PC-3 (cell line): Measurements from ENCODE around the gene MAP2K5. TPM values are rescaled to one million over a fixed set of nuclear protein-coding genes. Genes with fewer than 3 reads are reported as not detected.

Experiments
- ATAC-seq: fragments of 200-7000 bp; cut with Tn5 transposase; 2 replicates; pipeline ENCODE4 v1.9.1; 2020; ENCODE audit warnings: mild to moderate bottlenecking, moderate library complexity
- BruUV-seq: library from RNA; stranded (reverse); fragments of 400-500 nt; replicated peaks from 2 replicates; lab custom pipeline; 2021; lab: Mats Ljungman, UMichigan
- CTCF ChIA-PET: fragments of 300-600 bp; sonication (Branson Sonifier 250); formaldehyde crosslinking; loops from one replicate; lab custom pipeline; 2022; ENCODE audit warnings: antibody characterized with exemption; lab: Charles Lee
- POLR2A ChIA-PET: fragments of 300-600 bp; sonication (Branson Sonifier 250); formaldehyde crosslinking; loops from one replicate; lab custom pipeline; 2022; ENCODE audit warnings: antibody characterized with exemption; ENCODE audit not compliant: unreplicated experiment; lab: Charles Lee
- DNase-seq: peaks from one replicate; pipeline ENCODE4 v3.0.0-alpha.2; 2015
- H2AFZ ChIP-seq: fragments of 300-600 bp; sonication (generic); 2 replicates; pipeline ENCODE4 v1.6.0; 2016; ENCODE audit warnings: antibody characterized with exemption, low read length
- H3F3A ChIP-seq: fragments of 300-600 bp; sonication (generic); one replicate; pipeline ENCODE4 v1.6.0; 2017; ENCODE audit warnings: antibody characterized with exemption, low read length, control low read depth, mild to moderate bottlenecking; ENCODE audit not compliant: unreplicated experiment
- H3K27ac ChIP-seq: fragments of 300-600 bp; sonication (generic); 2 replicates; pipeline ENCODE4 v1.5.1; 2016; ENCODE audit warnings: mild to moderate bottlenecking, low read length
- H3K27me3 ChIP-seq: fragments of 300-600 bp; sonication (generic); 2 replicates; pipeline ENCODE4 v1.6.1; 2016; ENCODE audit warnings: low read length, mixed read lengths
- H3K36me3 ChIP-seq: fragments of 300-600 bp; sonication (generic); 2 replicates; pipeline ENCODE4 v1.6.1; 2016; ENCODE audit warnings: low read depth, mixed run types, low read length, mixed read lengths
- H3K4me1 ChIP-seq: fragments of 300-600 bp; sonication (generic); 2 replicates; pipeline ENCODE4 v1.5.1; 2016; ENCODE audit warnings: low read length; ENCODE audit not compliant: insufficient read depth
- H3K4me2 ChIP-seq: fragments of 300-600 bp; sonication (generic); 2 replicates; pipeline ENCODE4 v1.6.0; 2016; ENCODE audit warnings: low read length
- H3K4me3 ChIP-seq: fragments of 300-600 bp; sonication (generic); 2 replicates; pipeline ENCODE4 v1.5.1; 2016; ENCODE audit warnings: mild to moderate bottlenecking, low read length, mixed read lengths
- H3K79me2 ChIP-seq: fragments of 300-600 bp; sonication (generic); 2 replicates; pipeline ENCODE4 v1.6.1; 2017; ENCODE audit warnings: low read length, mixed read lengths
- H3K9ac ChIP-seq: fragments of 300-600 bp; sonication (generic); 2 replicates; pipeline ENCODE4 v1.6.0; 2016; ENCODE audit warnings: mild to moderate bottlenecking, low read length
- H3K9me2 ChIP-seq: fragments of 300-600 bp; sonication (generic); replicated peaks from 2 replicates; pipeline ENCODE4 v1.6.1; 2016; ENCODE audit warnings: mixed run types, low read length, mixed read lengths
- H3K9me3 ChIP-seq: fragments of 300-600 bp; sonication (generic); 2 replicates; pipeline ENCODE4 v1.6.1; 2016; ENCODE audit warnings: low read length, mixed read lengths
- H4K20me1 ChIP-seq: fragments of 300-600 bp; sonication (generic); 2 replicates; pipeline ENCODE4 v1.6.1; 2016; ENCODE audit warnings: low read length, mixed read lengths
- EZH2 ChIP-seq: fragments of 300-600 bp; sonication (generic); IDR thresholded peaks from one replicate; pipeline ENCODE4 v1.6.1; 2017; ENCODE audit warnings: antibody characterized with exemption, mild to moderate bottlenecking, low read length; ENCODE audit not compliant: unreplicated experiment
- EZH2phosphoT487 ChIP-seq: fragments of 300-600 bp; sonication (generic); IDR thresholded peaks from 2 replicates; pipeline ENCODE4 v1.6.1; 2018; ENCODE audit warnings: mild to moderate bottlenecking, antibody characterized with exemption, low read length, borderline replicate concordance
- intact Hi-C: fragments of 100-400 bp; cut with micrococcal nuclease; formaldehyde crosslinking; loops from 2 replicates; pipeline ENCODE4 v1.9.0; 2023
- total RNA-seq: library from RNA; depleted of rRNA; stranded (reverse); fragments of >200 nt; gene quantifications from 2 replicates; pipeline ENCODE4 v1.2.3, GENCODE V29; 2014
- TF ChIP-seq, protein P1 (sequence below): fragments of 300-600 bp; sonication (generic); conservative IDR thresholded peaks from 2 replicates; pipeline ENCODE4 v1.5.1; 2017; ENCODE audit warnings: antibody characterized with exemption, low read depth, mild to moderate bottlenecking, low read length

The MAP2K5 gene
- total RNA-seq, 1 experiment from 2014 or later, result 5.5 TPM

DNA sequence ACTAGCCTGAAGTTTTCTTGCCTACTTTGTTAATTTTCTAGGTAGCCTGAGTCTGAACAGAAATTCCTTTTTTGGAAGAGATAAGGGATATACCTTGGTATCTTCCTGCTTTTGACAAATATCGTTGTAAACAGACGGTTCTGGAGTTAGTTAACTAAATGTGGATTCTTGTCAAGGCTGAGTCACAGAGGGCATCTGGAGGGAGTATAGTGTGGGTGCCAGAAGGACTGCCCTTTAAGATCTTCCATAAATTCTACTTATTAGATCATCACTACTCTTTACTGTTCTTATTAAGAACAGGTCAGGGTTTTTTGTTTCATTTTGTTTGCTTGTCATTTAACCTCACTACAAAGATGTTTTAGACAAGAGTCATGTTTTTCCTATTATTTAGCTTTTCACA lies 157.5 kb downstream of the MAP2K5 start:
- H3K4me2 ChIP-seq, result 0 out of 2 replicates have a peak overlapping the region, but pooled peaks have one; percentile 30
- no TSS peak for BruUV-seq
- intact Hi-C loops, result no loop called here
- no peaks in the 10 kb centered on the region for H3K9me2 ChIP-seq
- H3F3A ChIP-seq, result no peaks in the 10 kb centered on the region
- H3K4me3 ChIP-seq, result no peak overlapping the region
- H3K27me3 ChIP-seq, result no peaks in the 10 kb centered on the region
- peaks cover 10% of the 10 kb centered on the region for H3K4me1 ChIP-seq
- H3K36me3 ChIP-seq, result no peaks in the 10 kb centered on the region
- ChIA-PET POLR2A (no interaction called here), CTCF (no interaction called here)
- H3K79me2 ChIP-seq, result no peaks in the 10 kb centered on the region
- H3K9ac ChIP-seq, result no peak overlapping the region
- H4K20me1 ChIP-seq, result no peaks in the 10 kb centered on the region
- TF ChIP-seq EZH2phosphoT487 (no peak), EZH2 (no peak)
- TF ChIP-seq, protein P1, sequence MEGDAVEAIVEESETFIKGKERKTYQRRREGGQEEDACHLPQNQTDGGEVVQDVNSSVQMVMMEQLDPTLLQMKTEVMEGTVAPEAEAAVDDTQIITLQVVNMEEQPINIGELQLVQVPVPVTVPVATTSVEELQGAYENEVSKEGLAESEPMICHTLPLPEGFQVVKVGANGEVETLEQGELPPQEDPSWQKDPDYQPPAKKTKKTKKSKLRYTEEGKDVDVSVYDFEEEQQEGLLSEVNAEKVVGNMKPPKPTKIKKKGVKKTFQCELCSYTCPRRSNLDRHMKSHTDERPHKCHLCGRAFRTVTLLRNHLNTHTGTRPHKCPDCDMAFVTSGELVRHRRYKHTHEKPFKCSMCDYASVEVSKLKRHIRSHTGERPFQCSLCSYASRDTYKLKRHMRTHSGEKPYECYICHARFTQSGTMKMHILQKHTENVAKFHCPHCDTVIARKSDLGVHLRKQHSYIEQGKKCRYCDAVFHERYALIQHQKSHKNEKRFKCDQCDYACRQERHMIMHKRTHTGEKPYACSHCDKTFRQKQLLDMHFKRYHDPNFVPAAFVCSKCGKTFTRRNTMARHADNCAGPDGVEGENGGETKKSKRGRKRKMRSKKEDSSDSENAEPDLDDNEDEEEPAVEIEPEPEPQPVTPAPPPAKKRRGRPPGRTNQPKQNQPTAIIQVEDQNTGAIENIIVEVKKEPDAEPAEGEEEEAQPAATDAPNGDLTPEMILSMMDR, result no peak
- H3K27ac ChIP-seq, result no peak overlapping the region
- peak; percentile 35 for DNase-seq
- ATAC-seq, result peak; percentile 83
- H2AFZ ChIP-seq, result no peak overlapping the region
- no peaks in the 10 kb centered on the region for H3K9me3 ChIP-seq

DNA sequence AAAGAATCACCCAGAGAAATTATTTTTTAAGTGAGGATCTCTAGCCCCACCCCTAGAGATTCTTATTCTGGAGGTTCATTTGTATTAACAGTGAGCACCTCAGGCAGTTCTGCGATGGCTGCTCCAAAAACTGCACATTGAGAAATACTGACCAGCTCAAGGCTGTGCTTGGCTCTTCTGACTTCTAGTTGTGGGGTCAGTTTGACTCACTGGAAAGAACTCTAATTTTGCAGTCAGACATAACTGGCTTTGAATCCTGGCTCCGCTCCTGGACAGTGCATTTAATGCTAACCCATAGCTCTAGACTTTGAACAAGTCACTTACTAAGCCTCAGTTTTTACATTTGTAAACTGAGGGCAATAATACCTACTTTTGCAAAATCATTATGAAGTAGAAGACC lies 159.2 kb downstream of the MAP2K5 start:
- H4K20me1 ChIP-seq, result no peaks in the 10 kb centered on the region
- POLR2A ChIA-PET, result no interaction called here
- H3K79me2 ChIP-seq, result no peaks in the 10 kb centered on the region
- no peaks in the 10 kb centered on the region for H3F3A ChIP-seq
- no TSS peak for BruUV-seq
- H3K9me2 ChIP-seq, result no peaks in the 10 kb centered on the region
- ATAC-seq (no peak), DNase-seq (no peak)
- H2AFZ ChIP-seq, result no peak overlapping the region
- no peaks in the 10 kb centered on the region for H3K27me3 ChIP-seq
- CTCF ChIA-PET, result no interaction called here
- no peak overlapping the region for H3K4me3 ChIP-seq
- no peak overlapping the region for H3K27ac ChIP-seq
- H3K9me3 ChIP-seq, result no peaks in the 10 kb centered on the region
- intact Hi-C loops, result no loop called here
- peaks cover 10% of the 10 kb centered on the region for H3K4me1 ChIP-seq
- no peak overlapping the region for H3K9ac ChIP-seq
- H3K36me3 ChIP-seq, result no peaks in the 10 kb centered on the region
- no peak overlapping the region for H3K4me2 ChIP-seq
- TF ChIP-seq EZH2phosphoT487, result no peak
- no peak for TF ChIP-seq EZH2
- TF ChIP-seq, protein P1, result no peak

DNA sequence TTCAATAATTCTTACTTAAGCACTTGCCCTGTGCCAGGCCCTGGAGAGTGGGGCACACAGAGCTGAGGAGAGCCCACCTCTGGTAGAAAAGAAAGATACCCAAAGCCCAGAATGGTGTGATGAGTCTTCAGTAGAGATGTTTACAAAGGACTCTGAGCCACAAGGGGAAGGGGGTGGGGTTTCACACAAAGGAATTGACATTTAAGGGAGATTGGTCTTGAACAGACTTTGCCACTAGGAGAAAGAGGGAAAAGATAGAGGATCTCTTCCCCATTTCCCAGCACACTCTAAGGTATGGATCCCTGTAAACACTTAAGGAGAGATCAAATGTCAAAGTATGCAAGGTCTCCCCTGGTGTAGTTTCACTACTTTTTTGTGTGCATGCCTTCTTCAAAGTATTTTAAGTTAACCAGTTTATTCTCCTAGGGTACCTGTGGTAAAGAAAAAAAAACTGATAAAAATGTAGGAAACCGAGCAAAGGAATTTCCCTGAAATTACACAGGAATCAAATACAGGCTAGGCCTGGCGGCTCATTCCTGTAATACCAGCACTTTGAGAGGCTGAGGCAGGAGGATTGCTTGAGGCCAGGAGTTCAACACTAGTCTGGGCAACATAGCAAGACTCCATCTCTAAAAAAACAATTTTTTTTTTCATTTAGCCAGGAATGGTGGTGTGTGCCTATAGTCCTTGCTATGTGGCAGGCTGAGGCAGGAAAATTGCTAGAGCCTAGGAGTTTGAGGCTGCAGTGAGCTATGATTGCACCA lies 165.2 kb downstream of the MAP2K5 start:
- TF ChIP-seq EZH2 (no peak), EZH2phosphoT487 (no peak)
- TF ChIP-seq, protein P1, result no peak
- Histone ChIP-seq H3K27ac (no peak overlapping the region), H3K9ac (no peak overlapping the region), H3K4me2 (no peak overlapping the region), H3K36me3 (no peaks in the 10 kb centered on the region), H3K9me3 (no peaks in the 10 kb centered on the region), H3K79me2 (no peaks in the 10 kb centered on the region), H4K20me1 (no peaks in the 10 kb centered on the region), H3K9me2 (no peaks in the 10 kb centered on the region), H2AFZ (no peak overlapping the region), H3K27me3 (no peaks in the 10 kb centered on the region), H3F3A (no peaks in the 10 kb centered on the region), H3K4me1 (no peaks in the 10 kb centered on the region), H3K4me3 (no peak overlapping the region)
- no TSS peak for BruUV-seq
- 0 out of 2 replicates have a peak, but pooled peaks have one; percentile 13 for ATAC-seq
- intact Hi-C loops, result no loop called here
- CTCF ChIA-PET, result no interaction called here
- DNase-seq, result no peak
- POLR2A ChIA-PET, result no interaction called here
